ENCODE measurements around the gene AUTS2. TPM values are rescaled to one million over a fixed set of nuclear protein-coding genes. Genes with fewer than 3 reads are reported as not detected.

The AUTS2 gene
- total and polyA plus RNA-seq, 4 donors: 4.9 to 24.4 (median 7.0) TPM

GRCh38 chr7:69685293-69685631 is 87.0 kb downstream of the AUTS2 start:
- Histone ChIP-seq H3K36me3 (ENCODE audit: control insufficient read depth in 4 of 4, insufficient read depth in 3 of 4, low read depth in 1 of 4, low read length in 3 of 4) (no peaks in the 10 kb centered on the region), H3K27me3 (ENCODE audit: control insufficient read depth in 4 of 4, insufficient read depth in 4 of 4, low read length in 3 of 4) (no peaks in the 10 kb centered on the region), H3K9ac (ENCODE audit: low read depth in 1 of 2, low read length in 2 of 2) (no peak overlapping the region), H3K27ac (ENCODE audit: low read depth in 1 of 2, low read length in 2 of 2) (no peak overlapping the region), H3K4me3 (ENCODE audit: low read depth in 1 of 3, low read length in 3 of 3) (no peak overlapping the region), H3K4me1 (ENCODE audit: control insufficient read depth in 4 of 4, insufficient read depth in 4 of 4, low read length in 3 of 4) (no peaks in the 10 kb centered on the region), H3K9me3 (ENCODE audit: control insufficient read depth in 4 of 4, low read length in 3 of 4) (no peaks in the 10 kb centered on the region)
- WGBS: 17% methylated on average over 1 of the region's 1 CpG
- no peak for DNase-seq (ENCODE audit: low spot score)
- TF ChIP-seq GABPA (IDR thresholded peaks at IDR 0.05 in 1 of 2, conservative IDR thresholded peaks at IDR 0.05 in 1 of 2): no peak
- no peak for TF ChIP-seq REST (IDR thresholded peaks at IDR 0.05)
- TF ChIP-seq FOXA1 (IDR thresholded peaks at IDR 0.05): no peak
- TF ChIP-seq NR2F2 (IDR thresholded peaks at IDR 0.05): no peak
- TF ChIP-seq TAF1 (conservative IDR thresholded peaks at IDR 0.05): no peak
- TF ChIP-seq EGR1 (IDR thresholded peaks at IDR 0.05; ENCODE audit: low read depth in 2 of 2): no peak
- no peak for TF ChIP-seq HNF4A (conservative IDR thresholded peaks at IDR 0.05)
- TF ChIP-seq, protein P1, sequence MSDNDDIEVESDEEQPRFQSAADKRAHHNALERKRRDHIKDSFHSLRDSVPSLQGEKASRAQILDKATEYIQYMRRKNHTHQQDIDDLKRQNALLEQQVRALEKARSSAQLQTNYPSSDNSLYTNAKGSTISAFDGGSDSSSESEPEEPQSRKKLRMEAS (IDR thresholded peaks at IDR 0.05): no peak
- TF ChIP-seq, protein P2, sequence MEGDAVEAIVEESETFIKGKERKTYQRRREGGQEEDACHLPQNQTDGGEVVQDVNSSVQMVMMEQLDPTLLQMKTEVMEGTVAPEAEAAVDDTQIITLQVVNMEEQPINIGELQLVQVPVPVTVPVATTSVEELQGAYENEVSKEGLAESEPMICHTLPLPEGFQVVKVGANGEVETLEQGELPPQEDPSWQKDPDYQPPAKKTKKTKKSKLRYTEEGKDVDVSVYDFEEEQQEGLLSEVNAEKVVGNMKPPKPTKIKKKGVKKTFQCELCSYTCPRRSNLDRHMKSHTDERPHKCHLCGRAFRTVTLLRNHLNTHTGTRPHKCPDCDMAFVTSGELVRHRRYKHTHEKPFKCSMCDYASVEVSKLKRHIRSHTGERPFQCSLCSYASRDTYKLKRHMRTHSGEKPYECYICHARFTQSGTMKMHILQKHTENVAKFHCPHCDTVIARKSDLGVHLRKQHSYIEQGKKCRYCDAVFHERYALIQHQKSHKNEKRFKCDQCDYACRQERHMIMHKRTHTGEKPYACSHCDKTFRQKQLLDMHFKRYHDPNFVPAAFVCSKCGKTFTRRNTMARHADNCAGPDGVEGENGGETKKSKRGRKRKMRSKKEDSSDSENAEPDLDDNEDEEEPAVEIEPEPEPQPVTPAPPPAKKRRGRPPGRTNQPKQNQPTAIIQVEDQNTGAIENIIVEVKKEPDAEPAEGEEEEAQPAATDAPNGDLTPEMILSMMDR (IDR thresholded peaks at IDR 0.05; ENCODE audit: low read depth, low read length, missing input control): no peak
- no peak for TF ChIP-seq RAD21 (IDR thresholded peaks at IDR 0.05)
- TF ChIP-seq SP1 (IDR thresholded peaks at IDR 0.05): no peak
- TF ChIP-seq ZBTB33 (IDR thresholded peaks at IDR 0.05): no peak
- no peak for TF ChIP-seq HNF4G (IDR thresholded peaks at IDR 0.05)
- TF ChIP-seq JUND (IDR thresholded peaks at IDR 0.05): no peak
- TF ChIP-seq YY1 (IDR thresholded peaks at IDR 0.05): no peak
- no peak for TF ChIP-seq RXRA (IDR thresholded peaks at IDR 0.05)

- no peak for DNase-seq (ENCODE audit: low spot score)
- no peaks in the 10 kb centered on the region for H3K9me3 ChIP-seq (ENCODE audit: control insufficient read depth in 4 of 4, low read length in 3 of 4)
- TF ChIP-seq YY1 (IDR thresholded peaks at IDR 0.05): no peak
- no peaks in the 10 kb centered on the region for H3K36me3 ChIP-seq (ENCODE audit: control insufficient read depth in 4 of 4, insufficient read depth in 3 of 4, low read depth in 1 of 4, low read length in 3 of 4)
- H3K27me3 ChIP-seq (ENCODE audit: control insufficient read depth in 4 of 4, insufficient read depth in 4 of 4, low read length in 3 of 4): no peaks in the 10 kb centered on the region
- no peak overlapping the region for H3K9ac ChIP-seq (ENCODE audit: low read depth in 1 of 2, low read length in 2 of 2)
- H3K4me1 ChIP-seq (ENCODE audit: control insufficient read depth in 4 of 4, insufficient read depth in 4 of 4, low read length in 3 of 4): no peaks in the 10 kb centered on the region
- H3K27ac ChIP-seq (ENCODE audit: low read depth in 1 of 2, low read length in 2 of 2): no peak overlapping the region
- no peak overlapping the region for H3K4me3 ChIP-seq (ENCODE audit: low read depth in 1 of 3, low read length in 3 of 3)
- WGBS: 91% methylated on average over 2 of the region's 2 CpGs
These were observed 88.1 kb downstream of the AUTS2 start for GRCh38 chr7:69686366-69686765.
